GM12878 (cell line): Measurements from ENCODE around the gene NME7. TPM values are rescaled to one million over a fixed set of nuclear protein-coding genes. Genes with fewer than 3 reads are reported as not detected.

Source experiments
- CTCF ChIP-seq, 3 experiments: IDR thresholded peaks in 2 of 3; conservative IDR thresholded peaks in 1 of 3; 2 replicates each; pipeline ENCODE4 v1.5.1; 2011; ENCODE audit warnings: low read depth in 3 of 3, low read length in 3 of 3, mild to moderate bottlenecking in 3 of 3, control low read depth in 2 of 3, moderate library complexity in 2 of 3, inconsistent platforms in 1 of 3, mixed read lengths in 1 of 3; ENCODE audit not compliant: control insufficient read depth in 2 of 3, insufficient read depth in 1 of 3; ENCODE audit errors: extremely low read depth in 1 of 3
- HDAC2 ChIP-seq: fragments of 200-600 bp; sonication (generic); IDR thresholded peaks from 2 replicates; pipeline ENCODE4 v1.6.1; 2017
- MYB ChIP-seq: fragments of 150-350 bp; IDR thresholded peaks from 2 replicates; pipeline ENCODE4 v1.6.1; 2014; ENCODE audit warnings: mild to moderate bottlenecking, low read depth, low read length, borderline replicate concordance
- POLR2AphosphoS2 ChIP-seq: IDR thresholded peaks from 2 replicates; pipeline ENCODE4 v1.6.1; 2011; ENCODE audit warnings: low read depth, mild to moderate bottlenecking, low read length, improper control_type of control experiment, moderate library complexity
- RAD21 ChIP-seq: IDR thresholded peaks from 2 replicates; pipeline ENCODE4 v1.6.1; 2011; ENCODE audit warnings: mild to moderate bottlenecking, low read depth, low read length, moderate library complexity; ENCODE audit not compliant: insufficient read depth
- RELB ChIP-seq: fragments of 450-650 bp; IDR thresholded peaks from 2 replicates; pipeline ENCODE4 v1.6.1; 2017; ENCODE audit warnings: low read depth, mild to moderate bottlenecking, moderate library complexity
- SIN3A ChIP-seq: IDR thresholded peaks from 2 replicates; pipeline ENCODE4 v1.6.1; 2012; ENCODE audit warnings: low read depth, low read length, improper control_type of control experiment
- SMC3 ChIP-seq: IDR thresholded peaks from 2 replicates; pipeline ENCODE4 v1.6.1; 2011; ENCODE audit warnings: low read length, improper control_type of control experiment, borderline replicate concordance
- TARDBP ChIP-seq: IDR thresholded peaks from 2 replicates; pipeline ENCODE4 v1.6.1; 2016; ENCODE audit warnings: borderline replicate concordance
- polyA plus RNA-seq, 11 experiments: library from polyadenylated mRNA; depleted of rRNA in 4 of 11; unstranded in 6 of 11; stranded (reverse) in 5 of 11; fragments of >200 nt; fragmentation: Nextera tagmentation in 4 of 11; fragmentation: Illumina TruSeq in 1 of 11; extraction: Ambion mirVana in 4 of 11; extraction: Trizol in 1 of 11; gene quantifications; 1 replicate in 1 of 11; 2 replicates in 10 of 11; pipeline versions ENCODE4 v1.2.1 to v1.2.3, GENCODE V29; 2011 to 2016; ENCODE audit warnings: inconsistent platforms in 2 of 11, missing spikeins in 2 of 11, low read depth in 1 of 11
- total RNA-seq, 4 experiments: library from RNA; depleted of rRNA in 3 of 4; stranded (reverse); fragments of >200 nt in 3 of 4; fragmentation: Illumina TruSeq in 1 of 4; extraction: Trizol in 1 of 4; gene quantifications; 2 replicates each; pipeline versions ENCODE4 v1.2.1 to v1.2.3, GENCODE V29; 2013 to 2021
- TF ChIP-seq, protein P1 (sequence below): fragments of 450-650 bp; IDR thresholded peaks from 2 replicates; pipeline ENCODE4 v1.6.1; 2017; ENCODE audit warnings: mild to moderate bottlenecking, moderate library complexity

Gene NME7
- total and polyA plus RNA-seq, 10 of the 15 experiments (the other 5 are each of a cell fraction or from before 2014, with no cell fraction given) = 1.5 to 15.6 (median 7.2) TPM

DNA sequence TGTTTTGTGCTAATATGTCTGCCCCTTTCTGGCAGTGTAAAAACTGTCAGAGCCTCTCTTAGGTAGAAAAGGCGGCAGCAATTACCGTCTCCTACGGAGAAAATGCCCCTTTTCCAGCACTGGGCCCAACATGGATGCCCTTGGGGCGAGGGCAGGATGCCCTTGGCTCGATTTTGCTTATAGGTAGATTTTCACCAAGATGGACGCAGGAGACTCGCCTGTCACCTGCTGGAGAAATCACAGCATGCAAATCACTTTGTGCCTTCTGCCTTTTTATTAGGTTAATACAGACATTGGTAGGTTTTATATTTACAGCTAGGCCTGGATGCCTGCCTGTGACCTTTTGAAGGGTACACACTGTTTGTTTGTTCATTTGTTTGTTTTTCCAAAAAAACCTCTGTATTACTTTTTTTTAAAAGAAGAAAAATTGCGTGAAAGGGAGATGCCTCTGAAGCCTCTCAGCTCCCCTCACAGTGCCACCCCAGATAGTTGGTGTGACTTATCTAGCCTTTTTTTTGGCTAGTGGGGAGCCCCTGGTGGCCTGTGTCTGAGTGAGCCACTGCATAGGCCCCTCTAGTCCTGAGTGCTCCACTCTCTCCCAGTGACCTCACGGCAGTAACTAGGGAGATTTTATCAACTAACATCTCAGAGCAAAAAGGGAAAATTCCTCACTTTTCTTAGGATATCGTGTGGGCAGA lies 258.6 kb downstream of the NME7 start (continued):
- TF ChIP-seq, protein P1, sequence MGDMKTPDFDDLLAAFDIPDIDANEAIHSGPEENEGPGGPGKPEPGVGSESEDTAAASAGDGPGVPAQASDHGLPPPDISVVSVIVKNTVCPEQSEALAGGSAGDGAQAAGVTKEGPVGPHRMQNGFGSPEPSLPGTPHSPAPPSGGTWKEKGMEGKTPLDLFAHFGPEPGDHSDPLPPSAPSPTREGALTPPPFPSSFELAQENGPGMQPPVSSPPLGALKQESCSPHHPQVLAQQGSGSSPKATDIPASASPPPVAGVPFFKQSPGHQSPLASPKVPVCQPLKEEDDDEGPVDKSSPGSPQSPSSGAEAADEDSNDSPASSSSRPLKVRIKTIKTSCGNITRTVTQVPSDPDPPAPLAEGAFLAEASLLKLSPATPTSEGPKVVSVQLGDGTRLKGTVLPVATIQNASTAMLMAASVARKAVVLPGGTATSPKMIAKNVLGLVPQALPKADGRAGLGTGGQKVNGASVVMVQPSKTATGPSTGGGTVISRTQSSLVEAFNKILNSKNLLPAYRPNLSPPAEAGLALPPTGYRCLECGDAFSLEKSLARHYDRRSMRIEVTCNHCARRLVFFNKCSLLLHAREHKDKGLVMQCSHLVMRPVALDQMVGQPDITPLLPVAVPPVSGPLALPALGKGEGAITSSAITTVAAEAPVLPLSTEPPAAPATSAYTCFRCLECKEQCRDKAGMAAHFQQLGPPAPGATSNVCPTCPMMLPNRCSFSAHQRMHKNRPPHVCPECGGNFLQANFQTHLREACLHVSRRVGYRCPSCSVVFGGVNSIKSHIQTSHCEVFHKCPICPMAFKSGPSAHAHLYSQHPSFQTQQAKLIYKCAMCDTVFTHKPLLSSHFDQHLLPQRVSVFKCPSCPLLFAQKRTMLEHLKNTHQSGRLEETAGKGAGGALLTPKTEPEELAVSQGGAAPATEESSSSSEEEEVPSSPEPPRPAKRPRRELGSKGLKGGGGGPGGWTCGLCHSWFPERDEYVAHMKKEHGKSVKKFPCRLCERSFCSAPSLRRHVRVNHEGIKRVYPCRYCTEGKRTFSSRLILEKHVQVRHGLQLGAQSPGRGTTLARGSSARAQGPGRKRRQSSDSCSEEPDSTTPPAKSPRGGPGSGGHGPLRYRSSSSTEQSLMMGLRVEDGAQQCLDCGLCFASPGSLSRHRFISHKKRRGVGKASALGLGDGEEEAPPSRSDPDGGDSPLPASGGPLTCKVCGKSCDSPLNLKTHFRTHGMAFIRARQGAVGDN = no peak
- TF ChIP-seq RAD21 (peak; percentile 68), CTCF (IDR thresholded peaks at IDR 0.05 in 2 of 3, conservative IDR thresholded peaks at IDR 0.05 in 1 of 3; ENCODE audit: control insufficient read depth in 2 of 3, extremely low read depth in 1 of 3, insufficient read depth in 1 of 3, low read depth in 3 of 3, low read length in 3 of 3) (peak; percentile 37 to 55 (median 53); a peak in 5 of 6 replicates), MYB (no peak), SMC3 (peak; percentile 42; the same call in 1 of the 2 replicates), RELB (no peak), SIN3A (0 out of 2 replicates have a peak, but pooled peaks have one; percentile 33), HDAC2 (no peak), POLR2AphosphoS2 (no peak), TARDBP (no peak)
